SK-N-MC (cell line): Measurements from ENCODE around the gene AP1S1.

Experiments
- EZH2 ChIP-seq: fragments of 200-600 bp; sonication (generic); IDR thresholded peaks from one replicate; pipeline ENCODE4 v1.6.1; 2017; ENCODE audit warnings: antibody characterized with exemption
- FOXP2 ChIP-seq: optimal IDR thresholded peaks from 2 replicates; pipeline ENCODE3; 2011; ENCODE audit warnings: mild to moderate bottlenecking, moderate library complexity; ENCODE audit not compliant: insufficient read depth; ENCODE audit errors: extremely low read length, control extremely low read depth
- POLR2AphosphoS5 ChIP-seq: IDR thresholded peaks from 2 replicates; pipeline ENCODE4 v1.6.1; 2012; ENCODE audit warnings: mild to moderate bottlenecking, low read depth, low read length, borderline replicate concordance

DNA sequence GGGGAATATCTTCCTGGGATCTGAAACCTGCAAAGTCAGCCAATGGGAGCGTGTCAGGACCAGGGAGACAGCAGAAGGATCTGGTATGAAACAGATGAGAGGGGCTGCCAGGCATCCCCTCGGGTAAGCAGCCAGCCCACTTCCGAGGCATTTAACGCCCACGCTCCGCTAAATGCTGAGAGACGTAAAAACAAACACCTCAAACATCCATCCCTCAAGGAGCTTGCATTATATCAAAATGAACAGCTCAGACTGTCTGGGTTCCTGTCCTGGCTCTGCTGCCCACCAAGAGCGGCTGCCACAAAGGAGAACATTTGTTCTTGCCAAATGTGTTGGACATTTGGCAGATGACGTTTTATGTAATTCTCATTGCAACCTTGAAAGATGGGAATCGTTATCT, 34.4 kb upstream of the AP1S1 start:
- no peak for TF ChIP-seq EZH2
- TF ChIP-seq POLR2AphosphoS5: no peak
- TF ChIP-seq FOXP2: no peak
